NCI-H128 (cell line): ENCODE data around the gene ADAMTS2.
"Not testable (repeated sequence)": the region's sequence is repeated elsewhere in the genome, so short reads cannot be mapped to it uniquely, and the experiment has no call there.

Experiments
- DNase-seq: peaks from one replicate; lab custom pipeline; 2025; ENCODE audit not compliant: unreplicated experiment; lab: John Stamatoyannopoulos, UW

ADAMTS2 gene

GRCh38 chr5:179115845-179116524 is 229.3 kb downstream of the ADAMTS2 start:
- no peak for DNase-seq

- no peak for DNase-seq
Measured at GRCh38 chr5:179115307-179115706, 230.0 kb downstream of the ADAMTS2 start.

GRCh38 chr5:179114756-179115155 is 230.5 kb downstream of the ADAMTS2 start:
- no peak for DNase-seq

GRCh38 chr5:179113945-179114641 is 231.2 kb downstream of the ADAMTS2 start:
- no peak for DNase-seq

DNA sequence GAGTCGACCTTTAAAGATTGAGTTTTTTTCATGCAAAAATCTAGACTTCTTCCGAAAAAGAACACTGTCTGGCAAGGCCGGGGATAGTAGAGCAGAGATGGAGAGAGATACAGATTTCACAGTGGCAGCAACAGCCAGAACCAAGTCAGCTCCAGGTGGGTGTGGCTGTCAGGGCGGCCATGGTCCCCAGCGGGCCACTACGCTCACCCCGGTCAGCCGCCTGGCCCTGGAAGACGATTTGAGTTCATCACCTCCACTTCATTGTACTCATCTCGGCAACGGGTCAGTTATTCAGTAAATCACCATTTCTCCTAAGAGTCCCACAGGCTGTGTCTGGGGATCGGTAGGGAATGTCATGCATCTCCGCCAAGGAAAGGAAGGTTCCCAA is 232.1 kb downstream of the ADAMTS2 start:
- DNase-seq: no peak

- DNase-seq: no peak
Measured at GRCh38 chr5:179112469-179113142, 232.7 kb downstream of the ADAMTS2 start.

DNA sequence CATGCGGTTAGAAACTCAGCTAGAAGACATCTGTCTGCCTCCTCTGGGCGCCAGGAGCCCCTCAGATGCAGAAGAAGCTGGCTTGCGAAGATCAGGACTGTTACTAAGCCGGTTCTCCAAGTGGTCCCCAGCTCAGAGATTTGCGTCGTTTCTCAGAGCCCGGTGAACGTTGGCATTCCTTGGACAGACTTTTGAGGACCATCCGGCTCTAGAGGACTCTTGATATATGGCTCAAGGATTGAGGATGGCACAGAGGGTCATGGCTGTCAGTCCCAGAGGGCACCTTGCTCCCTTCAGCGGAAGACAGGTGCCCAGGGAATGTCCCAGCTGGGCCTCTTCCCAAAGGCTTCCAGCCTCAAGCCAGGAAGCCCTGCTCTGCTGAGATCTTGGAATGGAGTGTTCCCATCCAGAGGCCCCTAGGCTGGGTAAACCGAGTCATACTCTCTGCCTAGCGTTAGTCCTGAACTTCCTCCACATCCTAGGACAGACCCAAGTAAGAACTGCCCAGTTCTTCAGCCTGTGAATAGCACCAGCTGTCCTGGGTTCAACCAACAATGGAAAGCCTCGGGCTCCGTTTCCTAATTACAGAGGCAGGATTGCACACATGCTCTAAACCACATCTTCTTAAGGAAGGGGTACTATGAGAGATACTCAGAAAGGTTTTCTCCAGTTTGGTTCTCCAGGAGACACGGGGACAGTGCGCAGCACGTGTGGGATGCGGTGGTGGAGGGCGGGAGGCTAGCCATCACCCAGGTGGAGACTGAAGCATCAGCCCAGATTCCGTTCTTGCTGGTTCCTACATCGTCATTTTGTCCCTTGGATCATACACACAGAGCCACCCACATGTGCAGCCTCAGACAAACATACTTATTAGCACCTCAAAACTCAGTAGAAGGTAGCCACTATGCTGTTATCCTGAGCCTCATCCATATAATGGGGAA is 233.7 kb downstream of the ADAMTS2 start:
- DNase-seq: no peak

DNA sequence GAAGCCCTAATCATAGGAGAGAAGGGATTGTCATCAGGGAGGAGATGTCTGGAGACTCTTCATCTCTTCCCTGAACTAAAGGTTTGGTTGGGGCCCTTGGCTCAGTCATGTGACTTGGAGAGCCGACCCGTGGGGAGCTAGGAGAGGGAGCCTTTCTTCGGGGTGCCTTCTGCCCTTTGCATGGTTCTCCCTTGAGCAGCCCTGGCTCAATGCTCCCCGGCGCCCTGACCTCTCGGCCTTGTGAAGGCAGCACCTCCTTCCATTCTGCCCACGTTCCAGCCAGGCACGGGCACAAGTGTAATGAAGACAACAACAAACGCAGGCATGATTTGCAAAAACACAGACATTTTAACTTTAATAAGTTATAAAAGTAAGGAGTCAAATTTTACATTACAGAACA is 234.7 kb downstream of the ADAMTS2 start:
- DNase-seq: no peak

DNA sequence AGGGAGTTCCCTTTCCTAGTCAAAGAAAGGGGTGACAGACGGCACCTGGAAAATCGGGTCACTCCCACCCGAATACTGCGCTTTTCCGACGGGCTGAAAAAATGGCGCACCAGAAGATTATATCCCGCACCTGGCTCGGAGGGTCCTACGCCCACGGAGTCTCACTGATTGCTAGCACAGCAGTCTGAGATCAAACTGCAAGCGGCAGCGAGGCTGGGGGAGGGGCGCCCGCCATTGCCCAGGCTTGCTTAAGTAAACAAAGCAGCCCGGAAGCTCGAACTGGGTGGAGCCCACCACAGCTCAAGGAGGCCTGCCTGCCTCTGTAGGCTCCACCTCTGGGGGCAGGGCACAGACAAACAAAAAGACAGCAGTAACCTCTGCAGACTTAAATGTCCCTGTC is 244.0 kb downstream of the ADAMTS2 start:
- not testable (repeated sequence) for DNase-seq

- no peak for DNase-seq
Measured at GRCh38 chr5:179089502-179089901, 255.8 kb downstream of the ADAMTS2 start.

DNA sequence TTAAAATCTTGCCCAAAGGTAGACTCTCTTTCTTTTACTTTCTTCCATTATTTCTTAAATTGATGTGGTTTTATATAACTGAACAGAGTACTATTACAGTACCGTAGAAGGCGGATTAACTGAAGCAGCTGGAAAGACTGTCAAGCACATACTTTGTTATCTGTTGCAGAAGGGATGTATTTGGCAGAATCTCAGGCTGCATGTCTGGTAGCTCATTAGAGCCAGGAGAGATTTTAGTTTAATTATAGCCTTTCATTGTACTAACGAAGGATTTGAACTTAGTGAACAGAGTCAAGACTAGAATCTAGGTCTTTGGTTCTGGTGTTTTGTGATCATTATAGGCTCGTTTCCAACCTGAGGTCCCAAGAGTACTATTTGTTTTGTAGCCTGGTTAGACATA is 264.5 kb downstream of the ADAMTS2 start:
- no peak for DNase-seq

DNA sequence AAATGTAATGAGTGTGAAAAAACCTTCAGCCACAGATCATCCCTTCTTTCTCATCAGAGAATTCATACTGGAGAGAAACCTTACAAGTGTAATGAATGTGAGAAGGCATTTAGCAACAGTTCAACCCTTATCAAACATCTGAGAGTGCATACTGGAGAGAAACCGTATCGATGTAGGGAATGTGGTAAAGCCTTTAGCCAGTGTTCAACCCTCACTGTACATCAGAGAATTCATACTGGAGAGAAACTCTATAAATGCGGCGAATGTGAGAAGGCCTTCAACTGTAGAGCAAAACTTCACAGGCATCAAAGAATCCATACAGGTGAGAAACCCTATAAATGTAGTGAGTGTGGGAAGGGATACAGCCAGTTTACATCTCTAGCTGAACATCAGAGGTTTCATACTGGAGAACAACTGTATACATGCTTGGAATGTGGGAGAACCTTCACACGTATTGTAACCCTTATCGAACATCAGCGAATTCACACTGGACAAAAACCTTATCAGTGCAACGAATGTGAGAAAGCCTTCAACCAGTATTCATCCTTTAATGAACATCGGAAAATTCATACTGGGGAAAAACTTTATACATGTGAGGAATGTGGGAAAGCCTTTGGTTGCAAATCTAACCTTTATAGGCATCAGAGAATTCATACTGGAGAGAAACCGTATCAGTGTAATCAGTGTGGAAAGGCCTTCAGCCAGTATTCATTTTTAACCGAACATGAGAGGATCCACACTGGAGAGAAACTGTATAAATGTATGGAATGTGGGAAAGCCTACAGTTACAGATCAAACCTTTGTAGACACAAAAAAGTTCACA is 265.9 kb downstream of the ADAMTS2 start:
- DNase-seq: no peak

DNA sequence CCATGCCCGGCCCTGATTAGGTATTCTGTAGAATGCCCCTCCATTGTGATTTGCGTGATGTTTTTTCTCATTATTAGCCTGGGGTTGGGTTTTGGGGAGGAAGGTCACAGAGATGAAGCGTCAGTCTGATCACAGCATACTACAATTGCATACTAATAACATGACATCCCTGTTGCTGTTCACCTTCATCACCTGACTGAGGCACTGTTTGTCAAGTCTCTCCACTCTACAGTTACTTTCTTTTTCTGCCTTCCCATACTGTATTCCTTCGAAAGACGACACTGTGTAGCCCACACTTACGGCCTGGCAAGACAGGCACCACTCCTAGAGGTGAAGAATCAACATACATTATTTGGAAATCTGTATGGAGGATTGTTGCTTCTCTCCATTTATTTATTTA is 279.6 kb downstream of the ADAMTS2 start:
- DNase-seq: no peak

GRCh38 chr5:179061025-179061424 is 284.2 kb downstream of the ADAMTS2 start:
- no peak for DNase-seq
